ENCODE measurements around the gene LYSMD1. TPM values are rescaled to one million over a fixed set of nuclear protein-coding genes. Genes with fewer than 3 reads are reported as not detected.
A peak's percentile ranks its signal among the peaks of the same experiment; 100 is the strongest.

The LYSMD1 gene
- total RNA-seq, 1 donor from 2014 or later, result 14.0 TPM

- Mint-ChIP-seq H3K9me3 (ENCODE audit: low read depth) (no peaks in the 10 kb centered on the region), H3K27ac (no peak overlapping the region), H3K36me3 (ENCODE audit: insufficient read depth) (peaks cover 28% of the 10 kb centered on the region), H3K4me1 (ENCODE audit: low read depth) (peaks cover 8% of the 10 kb centered on the region), H3K27me3 (peaks cover 42% of the 10 kb centered on the region), H3K4me3 (ENCODE audit: low read depth) (no peak overlapping the region)
- no peak for DNase-seq (ENCODE audit: low spot score, unreplicated experiment)
- TF ChIP-seq CTCF (IDR thresholded peaks at IDR 0.05; ENCODE audit: unreplicated experiment), result no peak
Measured at GRCh38 chr1:151134991-151135390, 30.7 kb downstream of the LYSMD1 start.

DNA sequence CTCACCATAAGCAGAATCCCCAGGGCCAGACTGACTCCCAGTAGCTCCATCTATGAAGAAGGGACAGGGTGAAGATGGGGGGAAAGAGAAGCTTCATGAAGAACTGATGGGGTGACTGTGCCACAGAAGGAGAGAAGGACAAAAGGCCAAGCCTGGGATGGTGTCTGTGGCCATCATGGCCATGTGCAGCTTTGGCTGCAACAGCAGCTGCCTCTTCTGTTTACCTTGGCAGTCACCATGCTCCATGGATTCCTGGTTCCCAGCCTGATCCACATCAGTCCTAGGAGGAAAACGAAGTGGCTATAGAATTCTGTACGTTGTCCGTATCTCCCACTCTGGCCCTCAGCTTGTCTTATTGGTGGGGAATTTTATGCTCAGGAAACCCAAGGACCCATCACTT, 31.3 kb downstream of the LYSMD1 start:
- no peak overlapping the region for H3K4me3 Mint-ChIP-seq (ENCODE audit: low read depth)

GRCh38 chr1:151133018-151133806, 32.5 kb downstream of the LYSMD1 start:
- H3K9me3 Mint-ChIP-seq (ENCODE audit: low read depth), result no peaks in the 10 kb centered on the region
- no peak overlapping the region for H3K4me3 Mint-ChIP-seq (ENCODE audit: low read depth)
- no peak overlapping the region for H3K27ac Mint-ChIP-seq

More for the DNA sequence above, 31.3 kb downstream of the LYSMD1 start:
- no peak for TF ChIP-seq CTCF (IDR thresholded peaks at IDR 0.05; ENCODE audit: unreplicated experiment)
- peaks cover 8% of the 10 kb centered on the region for H3K4me1 Mint-ChIP-seq (ENCODE audit: low read depth)
- DNase-seq (ENCODE audit: low spot score, unreplicated experiment), result no peak
- H3K9me3 Mint-ChIP-seq (ENCODE audit: low read depth), result no peaks in the 10 kb centered on the region
- no peak overlapping the region for H3K27ac Mint-ChIP-seq
- peaks cover 42% of the 10 kb centered on the region for H3K27me3 Mint-ChIP-seq
- H3K36me3 Mint-ChIP-seq (ENCODE audit: insufficient read depth), result peaks cover 27% of the 10 kb centered on the region

DNA sequence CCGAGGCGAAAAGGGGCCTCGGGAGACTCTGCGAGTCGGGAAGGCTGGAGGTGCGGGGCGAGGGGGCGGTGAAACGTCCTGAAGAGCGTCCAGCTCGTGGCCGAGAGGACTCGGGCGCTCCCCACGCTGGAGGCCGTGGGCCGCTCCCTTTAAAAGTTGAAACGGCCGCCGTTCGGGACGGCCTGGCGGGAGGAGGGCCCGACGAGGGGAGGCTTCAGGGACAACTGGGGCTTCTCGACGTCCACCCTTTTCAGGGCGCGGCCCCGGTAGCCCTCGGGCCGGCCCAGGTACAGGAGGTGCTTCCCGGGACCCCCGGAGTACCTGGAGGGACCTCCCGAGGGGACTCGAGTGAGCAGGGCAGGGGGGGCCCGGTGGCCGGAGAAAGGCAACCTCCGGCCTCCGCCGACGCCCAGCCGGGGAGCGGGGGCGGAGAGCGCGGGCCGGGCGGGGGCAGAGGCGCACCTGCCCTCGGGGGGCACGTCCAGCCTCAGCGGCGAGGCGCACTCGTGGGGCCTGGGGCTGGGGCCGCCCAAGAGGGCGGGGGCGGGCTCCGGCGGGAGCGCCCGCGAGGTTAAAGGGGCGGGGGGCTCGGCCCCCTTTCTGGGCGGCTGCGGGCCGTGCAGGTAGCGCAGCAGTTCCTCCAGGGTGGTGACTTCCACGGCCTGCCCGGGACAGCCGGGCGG, 33.2 kb downstream of the LYSMD1 start:
- H3K9me3 Mint-ChIP-seq (ENCODE audit: low read depth), result no peaks in the 10 kb centered on the region
- no peak overlapping the region for H3K27ac Mint-ChIP-seq
- H3K27me3 Mint-ChIP-seq, result peaks cover 42% of the 10 kb centered on the region
- H3K36me3 Mint-ChIP-seq (ENCODE audit: insufficient read depth), result peaks cover 26% of the 10 kb centered on the region
- no peak for TF ChIP-seq CTCF (IDR thresholded peaks at IDR 0.05; ENCODE audit: unreplicated experiment)
- peak overlapping the region; percentile 71 for H3K4me3 Mint-ChIP-seq (ENCODE audit: low read depth)
- H3K4me1 Mint-ChIP-seq (ENCODE audit: low read depth), result peaks cover 8% of the 10 kb centered on the region
- DNase-seq (ENCODE audit: low spot score, unreplicated experiment), result no peak

More at GRCh38 chr1:151133018-151133806, 32.5 kb downstream of the LYSMD1 start:
- Mint-ChIP-seq H3K27me3 (peaks cover 42% of the 10 kb centered on the region), H3K4me1 (ENCODE audit: low read depth) (peaks cover 8% of the 10 kb centered on the region), H3K36me3 (ENCODE audit: insufficient read depth) (peaks cover 27% of the 10 kb centered on the region)
- DNase-seq (ENCODE audit: low spot score, unreplicated experiment), result no peak
- no peak for TF ChIP-seq CTCF (IDR thresholded peaks at IDR 0.05; ENCODE audit: unreplicated experiment)

DNA sequence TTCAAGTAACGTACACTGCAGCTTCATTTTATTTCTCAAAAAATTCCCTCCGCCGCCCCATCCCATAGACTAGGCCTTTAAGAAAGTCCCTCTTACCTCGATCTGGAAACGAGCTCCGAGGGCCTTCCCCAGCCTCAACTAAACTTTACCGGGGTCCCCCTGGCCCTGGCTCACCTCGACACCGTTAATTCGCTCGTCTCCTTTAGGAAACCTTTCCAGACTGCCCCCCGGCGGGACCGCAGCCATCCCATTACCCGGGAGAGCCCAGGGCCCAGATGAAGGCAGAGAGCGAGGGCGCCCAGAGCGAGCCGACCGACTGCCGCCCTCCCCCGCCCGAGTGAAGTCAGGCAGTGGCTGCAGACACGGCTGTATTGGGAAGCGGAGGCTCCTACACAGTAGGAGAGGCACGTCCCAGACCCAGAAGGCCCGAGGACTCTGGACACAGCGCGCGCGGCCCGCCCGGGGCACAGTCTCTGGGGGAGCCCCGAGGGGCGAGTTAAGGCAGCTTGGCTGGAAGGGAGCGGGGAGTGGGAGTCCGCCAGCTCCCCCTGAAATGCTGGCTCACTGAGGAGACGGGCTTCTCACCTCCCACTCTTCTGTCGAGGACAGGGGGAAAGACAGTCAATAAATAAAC, 33.9 kb downstream of the LYSMD1 start:
- peaks cover 42% of the 10 kb centered on the region for H3K27me3 Mint-ChIP-seq
- TF ChIP-seq CTCF (IDR thresholded peaks at IDR 0.05; ENCODE audit: unreplicated experiment), result no peak

More for the DNA sequence above, 33.9 kb downstream of the LYSMD1 start:
- H3K9me3 Mint-ChIP-seq (ENCODE audit: low read depth), result no peaks in the 10 kb centered on the region
- peaks cover 24% of the 10 kb centered on the region for H3K36me3 Mint-ChIP-seq (ENCODE audit: insufficient read depth)
- peak; percentile 23 for DNase-seq (ENCODE audit: low spot score, unreplicated experiment)
- peak overlapping the region; percentile 71 for H3K4me3 Mint-ChIP-seq (ENCODE audit: low read depth)
- H3K4me1 Mint-ChIP-seq (ENCODE audit: low read depth), result peaks cover 8% of the 10 kb centered on the region
- H3K27ac Mint-ChIP-seq, result peak overlapping the region; percentile 61
